ENCODE results near the gene VLDLR. TPM values are rescaled to one million over a fixed set of nuclear protein-coding genes. Genes with fewer than 3 reads are reported as not detected.

Gene VLDLR
- total and polyA plus RNA-seq, 2 of the 13 experiments (the other 11 are each of a cell fraction or from before 2014, with no cell fraction given), result 3.4 to 10.5 TPM

DNA sequence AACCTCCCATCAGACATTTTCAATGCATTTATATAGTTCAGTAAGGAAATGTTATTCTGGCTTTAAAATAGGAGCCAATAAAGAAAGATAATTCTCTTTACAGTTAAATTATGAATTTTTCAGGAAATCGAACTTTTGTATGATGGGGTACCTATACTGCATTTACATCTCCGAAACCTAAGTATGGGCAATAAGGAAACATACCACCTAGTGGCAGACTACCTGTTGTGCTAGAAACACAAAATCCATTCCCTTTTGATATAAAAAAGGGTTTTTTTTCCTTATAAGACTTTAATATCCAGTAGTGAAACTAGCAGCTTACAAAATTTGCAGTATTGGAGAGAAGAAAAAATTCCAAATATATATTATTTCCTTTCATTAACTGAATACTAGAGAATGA is 21.3 kb upstream of the VLDLR start:
- TF ChIP-seq ISX (CRISPR knock-in tag; conservative IDR thresholded peaks at IDR 0.05) (no peak), KLF9 (CRISPR knock-in tag; IDR thresholded peaks at IDR 0.05; ENCODE audit: low read depth) (no peak), ARNT2 (CRISPR knock-in tag; IDR thresholded peaks at IDR 0.05; ENCODE audit: low read depth) (no peak), ONECUT2 (CRISPR knock-in tag; IDR thresholded peaks at IDR 0.05) (no peak), ZBTB49 (CRISPR knock-in tag; IDR thresholded peaks at IDR 0.05; ENCODE audit: borderline replicate concordance) (no peak), ZBTB1 (CRISPR knock-in tag; IDR thresholded peaks at IDR 0.05; ENCODE audit: borderline replicate concordance) (no peak), NFE2L2 (IDR thresholded peaks at IDR 0.05; ENCODE audit: low read length) (no peak), MYC (CRISPR knock-in tag; IDR thresholded peaks at IDR 0.05; ENCODE audit: borderline replicate concordance) (no peak)
- TF ChIP-seq, protein P1, sequence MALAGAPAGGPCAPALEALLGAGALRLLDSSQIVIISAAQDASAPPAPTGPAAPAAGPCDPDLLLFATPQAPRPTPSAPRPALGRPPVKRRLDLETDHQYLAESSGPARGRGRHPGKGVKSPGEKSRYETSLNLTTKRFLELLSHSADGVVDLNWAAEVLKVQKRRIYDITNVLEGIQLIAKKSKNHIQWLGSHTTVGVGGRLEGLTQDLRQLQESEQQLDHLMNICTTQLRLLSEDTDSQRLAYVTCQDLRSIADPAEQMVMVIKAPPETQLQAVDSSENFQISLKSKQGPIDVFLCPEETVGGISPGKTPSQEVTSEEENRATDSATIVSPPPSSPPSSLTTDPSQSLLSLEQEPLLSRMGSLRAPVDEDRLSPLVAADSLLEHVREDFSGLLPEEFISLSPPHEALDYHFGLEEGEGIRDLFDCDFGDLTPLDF (CRISPR knock-in tag; IDR thresholded peaks at IDR 0.05), result no peak
- TF ChIP-seq, protein P2, sequence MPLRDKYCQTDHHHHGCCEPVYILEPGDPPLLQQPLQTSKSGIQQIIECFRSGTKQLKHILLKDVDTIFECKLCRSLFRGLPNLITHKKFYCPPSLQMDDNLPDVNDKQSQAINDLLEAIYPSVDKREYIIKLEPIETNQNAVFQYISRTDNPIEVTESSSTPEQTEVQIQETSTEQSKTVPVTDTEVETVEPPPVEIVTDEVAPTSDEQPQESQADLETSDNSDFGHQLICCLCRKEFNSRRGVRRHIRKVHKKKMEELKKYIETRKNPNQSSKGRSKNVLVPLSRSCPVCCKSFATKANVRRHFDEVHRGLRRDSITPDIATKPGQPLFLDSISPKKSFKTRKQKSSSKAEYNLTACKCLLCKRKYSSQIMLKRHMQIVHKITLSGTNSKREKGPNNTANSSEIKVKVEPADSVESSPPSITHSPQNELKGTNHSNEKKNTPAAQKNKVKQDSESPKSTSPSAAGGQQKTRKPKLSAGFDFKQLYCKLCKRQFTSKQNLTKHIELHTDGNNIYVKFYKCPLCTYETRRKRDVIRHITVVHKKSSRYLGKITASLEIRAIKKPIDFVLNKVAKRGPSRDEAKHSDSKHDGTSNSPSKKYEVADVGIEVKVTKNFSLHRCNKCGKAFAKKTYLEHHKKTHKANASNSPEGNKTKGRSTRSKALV (CRISPR knock-in tag; IDR thresholded peaks at IDR 0.05), result no peak
- POLR2A ChIA-PET, result no interaction called here
- no TSS peak for BruUV-seq (replicated peaks)
- WGBS (ENCODE audit: low lambda C conversion rate), result 2% methylated on average over 2 of the region's 2 CpGs
- H3K9ac ChIP-seq (ENCODE audit: insufficient read depth, low read depth, low read length), result no peak overlapping the region
- intact Hi-C loops (cut with micrococcal nuclease; ENCODE audit: unreplicated experiment) (no loop called here), in situ Hi-C loops (cut with HindIII; ENCODE audit: extremely low pct_ligation_motif_present, low pct_unique_long_range_greater_than_20kb) (no loop called here)
- no peaks in the 10 kb centered on the region for H4K20me1 ChIP-seq (ENCODE audit: insufficient read depth, low read length)
- H3K4me3 ChIP-seq (replicated peaks in 1 of 3; ENCODE audit: insufficient read depth in 1 of 3, low read depth in 2 of 3, low read length in 3 of 3), result no peak overlapping the region
- FAIRE-seq (no peak), DNase-seq (ENCODE audit: low spot score) (no peak), ATAC-seq (no peak)
- H3K9me3 ChIP-seq (ENCODE audit: low read length), result no peaks in the 10 kb centered on the region
- H3K27me3 ChIP-seq (ENCODE audit: control insufficient read depth in 1 of 2, insufficient read depth in 2 of 2, low read length in 2 of 2), result no peaks in the 10 kb centered on the region
- no peaks in the 10 kb centered on the region for H3K36me3 ChIP-seq (replicated peaks in 1 of 2; ENCODE audit: control insufficient read depth in 1 of 2, insufficient read depth in 2 of 2, low read length in 2 of 2)
- no peaks in the 10 kb centered on the region for H3K79me2 ChIP-seq (ENCODE audit: insufficient read depth, low read length)
- no peak overlapping the region for H2AFZ ChIP-seq (ENCODE audit: low read length)
- H3K27ac ChIP-seq (ENCODE audit: extremely low read length, insufficient read depth, low read length), result no peak overlapping the region
- CTCF ChIA-PET (ENCODE audit: low intra/inter-chr PET ratio, low total read pairs), result no interaction called here
- no peak overlapping the region for H3K4me2 ChIP-seq (ENCODE audit: low read depth, low read length)
- no peaks in the 10 kb centered on the region for H3K4me1 ChIP-seq (ENCODE audit: insufficient read depth, low read length)
